ENCODE measurements around the gene TCERG1L.

Gene TCERG1L

DNA sequence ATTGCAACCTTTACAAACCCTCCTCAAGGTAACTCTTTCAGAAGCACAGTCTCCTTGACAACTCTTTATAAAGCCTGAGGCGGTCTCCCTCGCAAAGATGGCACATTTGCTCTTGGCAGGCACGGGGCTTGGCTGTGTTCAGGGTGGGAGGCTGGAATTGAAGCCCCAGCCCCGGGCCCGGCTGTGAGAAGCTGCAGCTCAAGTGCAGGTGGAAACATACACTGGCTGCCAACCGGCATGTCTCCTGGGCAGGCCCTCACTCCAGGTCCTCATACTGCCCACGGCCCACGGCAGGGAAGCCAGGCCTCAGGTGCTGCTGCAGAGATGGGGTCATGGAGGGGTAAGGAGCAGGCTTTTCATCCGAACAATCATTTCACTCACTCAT is 194.5 kb downstream of the TCERG1L start:
- no peak for TF ChIP-seq POLR2AphosphoS5 (IDR thresholded peaks at IDR 0.05; ENCODE audit: low read depth, low read length)
- no peak for TF ChIP-seq REST (IDR thresholded peaks at IDR 0.05; ENCODE audit: insufficient read depth in 1 of 2, low read depth in 2 of 2, low read length in 2 of 2)
- no peak for TF ChIP-seq TAF1 (IDR thresholded peaks at IDR 0.05; ENCODE audit: borderline replicate concordance, insufficient read depth, low read length)
- TF ChIP-seq FOXP2 (optimal IDR thresholded peaks at IDR 0.05; ENCODE audit: borderline replicate concordance, extremely low read depth, extremely low read length, insufficient read depth) = no peak
- no peak for TF ChIP-seq SIN3A (IDR thresholded peaks at IDR 0.05; ENCODE audit: borderline replicate concordance, insufficient read depth, low read length)

DNA sequence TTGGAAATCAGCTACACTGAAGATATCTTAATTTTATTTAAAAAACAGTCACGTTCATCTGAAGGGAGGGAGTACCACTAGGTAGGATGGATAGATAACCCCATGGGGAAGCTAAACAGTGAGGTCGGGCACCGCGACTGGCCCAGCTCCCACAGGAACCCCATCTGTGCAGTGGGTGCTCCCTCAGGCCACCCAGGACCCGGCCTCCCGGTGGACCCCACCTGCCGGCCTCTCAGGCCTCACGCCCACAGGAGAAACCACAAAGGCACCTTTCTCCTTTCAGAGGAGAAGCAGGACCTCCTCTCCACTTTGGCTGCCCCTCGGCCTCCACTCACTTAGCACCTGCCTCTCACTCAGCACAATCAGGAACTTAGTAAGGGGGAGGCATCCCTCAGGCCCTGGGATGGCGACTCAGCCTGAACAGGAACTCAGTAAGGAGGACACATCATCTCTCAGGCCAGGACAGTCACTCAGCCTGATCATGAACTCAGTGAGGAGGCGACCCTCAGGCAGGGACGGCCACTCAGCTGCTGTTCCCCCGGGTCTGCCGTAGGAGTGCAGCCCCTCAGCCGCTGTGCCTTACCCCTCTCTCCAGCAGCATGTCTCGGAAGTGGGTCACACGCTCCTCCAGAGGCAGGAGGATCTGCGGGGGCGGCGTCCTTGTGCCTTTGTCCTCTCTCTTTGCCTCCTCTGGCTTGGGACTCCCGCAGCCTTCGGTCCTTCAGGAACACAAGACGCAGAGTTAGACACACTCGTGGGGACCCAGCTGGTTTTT is 195.1 kb downstream of the TCERG1L start:
- TF ChIP-seq REST (IDR thresholded peaks at IDR 0.05; ENCODE audit: insufficient read depth in 1 of 2, low read depth in 2 of 2, low read length in 2 of 2) (no peak), POLR2AphosphoS5 (IDR thresholded peaks at IDR 0.05; ENCODE audit: low read depth, low read length) (no peak), TAF1 (IDR thresholded peaks at IDR 0.05; ENCODE audit: borderline replicate concordance, insufficient read depth, low read length) (no peak), SIN3A (IDR thresholded peaks at IDR 0.05; ENCODE audit: borderline replicate concordance, insufficient read depth, low read length) (no peak), FOXP2 (optimal IDR thresholded peaks at IDR 0.05; ENCODE audit: borderline replicate concordance, extremely low read depth, extremely low read length, insufficient read depth) (no peak)

DNA sequence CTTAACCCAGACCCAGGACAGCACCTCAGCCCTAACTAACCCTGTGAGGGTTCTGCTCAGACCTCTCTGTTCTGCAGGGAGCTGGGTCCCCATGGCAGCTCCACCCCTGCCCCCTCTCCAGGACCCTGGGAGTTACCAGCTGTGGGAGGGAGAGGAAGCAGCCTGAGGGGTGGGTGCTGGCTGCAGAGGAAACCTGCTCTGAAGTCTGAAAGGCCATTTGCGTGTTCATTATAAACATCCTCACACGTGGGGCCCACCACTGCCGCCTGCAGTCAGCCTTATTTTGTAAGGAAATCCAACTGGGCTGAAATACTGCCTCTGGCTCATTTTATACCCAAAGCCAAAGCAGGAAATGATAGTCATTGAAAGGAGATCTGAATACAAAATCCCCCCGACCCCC is 195.7 kb downstream of the TCERG1L start:
- TF ChIP-seq TAF1 (IDR thresholded peaks at IDR 0.05; ENCODE audit: borderline replicate concordance, insufficient read depth, low read length) = no peak
- TF ChIP-seq POLR2AphosphoS5 (IDR thresholded peaks at IDR 0.05; ENCODE audit: low read depth, low read length) = no peak
- TF ChIP-seq REST (IDR thresholded peaks at IDR 0.05; ENCODE audit: insufficient read depth in 1 of 2, low read depth in 2 of 2, low read length in 2 of 2) = no peak
- no peak for TF ChIP-seq FOXP2 (optimal IDR thresholded peaks at IDR 0.05; ENCODE audit: borderline replicate concordance, extremely low read depth, extremely low read length, insufficient read depth)
- no peak for TF ChIP-seq SIN3A (IDR thresholded peaks at IDR 0.05; ENCODE audit: borderline replicate concordance, insufficient read depth, low read length)

- TF ChIP-seq SIN3A (IDR thresholded peaks at IDR 0.05; ENCODE audit: borderline replicate concordance, insufficient read depth, low read length) = no peak
- no peak for TF ChIP-seq POLR2AphosphoS5 (IDR thresholded peaks at IDR 0.05; ENCODE audit: low read depth, low read length)
- no peak for TF ChIP-seq REST (IDR thresholded peaks at IDR 0.05; ENCODE audit: insufficient read depth in 1 of 2, low read depth in 2 of 2, low read length in 2 of 2)
- no peak for TF ChIP-seq FOXP2 (optimal IDR thresholded peaks at IDR 0.05; ENCODE audit: borderline replicate concordance, extremely low read depth, extremely low read length, insufficient read depth)
- no peak for TF ChIP-seq TAF1 (IDR thresholded peaks at IDR 0.05; ENCODE audit: borderline replicate concordance, insufficient read depth, low read length)
Observed at GRCh38 chr10:131115321-131115720, 196.2 kb downstream of the TCERG1L start.
